ENCODE data around the gene C4orf50.

- TF ChIP-seq CTCF (IDR thresholded peaks at IDR 0.05) (no peak), EZH2 (IDR thresholded peaks at IDR 0.05; ENCODE audit: borderline replicate concordance, insufficient read depth, low read depth, low read length, poor library complexity, severe bottlenecking) (no peak)
Observed at GRCh38 chr4:5894266-5894665, 124.0 kb downstream of the C4orf50 start.
